Fibroblast of villous mesenchyme (primary cell): ENCODE measurements around the gene RAX2. TPM values are rescaled to one million over a fixed set of nuclear protein-coding genes. Genes with fewer than 3 reads are reported as not detected.
A peak's percentile ranks its signal among the peaks of the same experiment; 100 is the strongest.

Experiments
- DNase-seq: peaks from one replicate; pipeline ENCODE4 v3.0.0-alpha.2; 2010; ENCODE audit warnings: low read depth
- H3K4me3 ChIP-seq: 2 replicates; pipeline ENCODE4 v1.5.1; 2011; ENCODE audit warnings: low read depth, mild to moderate bottlenecking, low read length
- small RNA-seq: library from RNA; depleted of rRNA; stranded (forward); fragments of <200 nt; gene quantifications from one replicate; pipeline ENCODE3, GENCODE V24; 2012
- total RNA-seq: library from RNA; depleted of rRNA; stranded (reverse); fragments of >200 nt; gene quantifications from 2 replicates; pipeline ENCODE4 v1.2.3, GENCODE V29; 2012
- TF ChIP-seq, protein P1 (sequence below): IDR thresholded peaks from 2 replicates; pipeline ENCODE4 v1.5.1; 2012; ENCODE audit warnings: low read depth, mild to moderate bottlenecking, low read length; ENCODE audit not compliant: insufficient read depth

Gene RAX2
- total RNA-seq, 1 donor = not detected

DNA sequence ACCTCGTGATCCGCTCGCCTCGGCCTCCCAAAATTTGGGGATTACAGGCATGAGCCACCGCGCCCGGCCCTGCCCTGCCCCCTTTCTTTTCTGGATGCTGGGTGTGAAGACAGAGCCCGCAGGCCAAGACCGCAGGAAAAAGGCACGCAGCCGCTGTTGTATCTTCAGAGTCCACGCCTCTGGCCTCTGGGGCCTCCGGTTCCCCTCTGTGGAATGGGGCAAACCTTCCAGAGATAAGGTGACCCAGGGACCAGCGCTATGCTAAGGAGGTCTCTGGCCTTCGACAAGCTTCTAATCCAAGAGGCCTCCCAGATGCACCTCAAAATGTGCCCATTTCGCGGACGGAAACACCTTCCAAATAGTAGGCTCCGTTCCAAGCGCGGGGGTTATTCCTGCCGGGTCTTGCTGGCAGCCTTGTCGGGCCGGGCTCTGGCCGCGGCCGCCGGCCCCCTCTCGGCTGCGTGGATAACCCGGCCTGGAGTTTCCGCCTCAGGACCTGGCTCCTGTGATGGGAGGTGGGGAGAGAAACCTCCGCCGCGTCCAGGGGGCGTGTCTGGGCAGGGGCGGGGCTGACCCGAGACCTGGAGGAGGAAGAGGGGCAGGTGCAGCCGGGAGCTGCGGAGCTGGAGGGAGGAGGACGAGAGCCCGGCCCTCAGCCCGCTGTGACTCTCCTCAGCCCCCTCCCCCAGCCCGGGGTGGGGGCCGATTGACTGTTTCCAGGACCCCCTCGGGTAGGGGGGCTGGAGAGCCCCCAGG is 50.7 kb downstream of the RAX2 start:
- TF ChIP-seq, protein P1, sequence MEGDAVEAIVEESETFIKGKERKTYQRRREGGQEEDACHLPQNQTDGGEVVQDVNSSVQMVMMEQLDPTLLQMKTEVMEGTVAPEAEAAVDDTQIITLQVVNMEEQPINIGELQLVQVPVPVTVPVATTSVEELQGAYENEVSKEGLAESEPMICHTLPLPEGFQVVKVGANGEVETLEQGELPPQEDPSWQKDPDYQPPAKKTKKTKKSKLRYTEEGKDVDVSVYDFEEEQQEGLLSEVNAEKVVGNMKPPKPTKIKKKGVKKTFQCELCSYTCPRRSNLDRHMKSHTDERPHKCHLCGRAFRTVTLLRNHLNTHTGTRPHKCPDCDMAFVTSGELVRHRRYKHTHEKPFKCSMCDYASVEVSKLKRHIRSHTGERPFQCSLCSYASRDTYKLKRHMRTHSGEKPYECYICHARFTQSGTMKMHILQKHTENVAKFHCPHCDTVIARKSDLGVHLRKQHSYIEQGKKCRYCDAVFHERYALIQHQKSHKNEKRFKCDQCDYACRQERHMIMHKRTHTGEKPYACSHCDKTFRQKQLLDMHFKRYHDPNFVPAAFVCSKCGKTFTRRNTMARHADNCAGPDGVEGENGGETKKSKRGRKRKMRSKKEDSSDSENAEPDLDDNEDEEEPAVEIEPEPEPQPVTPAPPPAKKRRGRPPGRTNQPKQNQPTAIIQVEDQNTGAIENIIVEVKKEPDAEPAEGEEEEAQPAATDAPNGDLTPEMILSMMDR = no peak
- DNase-seq = peak; percentile 81
- peak overlapping the region; percentile 23 for H3K4me3 ChIP-seq

DNA sequence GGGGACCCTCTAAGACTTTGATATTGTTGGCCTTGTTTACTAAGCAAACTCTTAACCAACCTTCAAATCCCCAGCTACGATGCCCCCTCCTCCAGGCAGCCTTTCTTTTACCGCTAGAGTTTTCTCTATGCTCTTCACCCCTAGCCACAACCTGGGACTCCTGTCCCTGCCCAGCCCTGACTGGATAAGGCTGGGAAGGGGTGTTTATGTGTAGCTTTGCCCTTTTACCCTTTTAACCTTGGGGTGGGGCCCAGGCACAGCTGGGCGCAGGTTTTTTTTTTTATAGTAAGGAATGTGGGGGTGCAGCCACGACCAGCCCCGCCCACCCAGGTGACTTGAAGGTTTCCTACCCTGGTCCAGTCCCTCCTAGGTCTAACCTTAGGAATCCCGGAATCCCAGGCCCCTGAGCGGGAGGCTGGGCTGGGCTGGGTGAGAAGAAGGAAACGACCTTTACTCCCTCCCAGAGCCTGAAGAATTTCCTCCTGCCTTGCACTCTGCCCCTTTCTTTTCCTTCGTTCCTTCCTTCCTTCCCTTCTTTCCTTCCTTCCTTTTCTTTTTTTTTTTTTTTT is 51.6 kb downstream of the RAX2 start:
- TF ChIP-seq, protein P1 = no peak
- no peak for DNase-seq
- no peak overlapping the region for H3K4me3 ChIP-seq

DNA sequence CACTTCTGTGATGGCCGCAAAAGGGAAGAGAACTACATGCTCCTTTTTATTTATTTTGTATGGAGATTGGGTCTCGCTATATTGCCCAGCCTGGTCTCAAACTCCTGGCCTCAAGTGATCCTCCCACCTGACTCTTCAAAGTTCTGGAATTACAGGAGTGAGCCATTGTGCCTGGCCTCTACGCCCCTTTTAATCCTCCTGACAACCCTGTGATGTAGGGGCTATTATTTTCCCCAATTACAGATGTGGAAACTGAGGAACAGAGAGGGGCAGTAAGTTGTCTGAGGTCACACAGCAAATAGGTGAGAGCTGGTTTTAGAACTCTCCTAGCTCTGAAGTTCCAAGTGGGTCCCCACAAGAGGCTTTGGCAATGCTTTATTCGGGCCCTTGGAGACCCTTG is 52.2 kb downstream of the RAX2 start:
- DNase-seq = no peak
- H3K4me3 ChIP-seq = no peak overlapping the region
- TF ChIP-seq, protein P1 = no peak

Small RNA genes within 50 kb of the gene (small RNA-seq; reads per million reads assigned to genes)
- gene AC005777.1 = not detected

Other genes with a start within 250 kb of the RAX2 start
- gene TEKTIP1, start 233.1 kb downstream of the RAX2 start, total RNA-seq = not detected in 2 replicates
- gene MFSD12, start 214.6 kb downstream of the RAX2 start, total RNA-seq = 137 and 139 TPM in 2 replicates
- gene HMG20B, start 199.3 kb downstream of the RAX2 start, total RNA-seq = 72.5 and 124 TPM in 2 replicates
- gene GIPC3, start 186.8 kb downstream of the RAX2 start, total RNA-seq = 0.32 and 0.43 TPM in 2 replicates
- 4.3 and 4.8 TPM in 2 replicates for gene TBXA2R, start 165.4 kb downstream of the RAX2 start, total RNA-seq
- 17.7 and 24.8 TPM in 2 replicates for gene CACTIN, start 145.4 kb downstream of the RAX2 start, total RNA-seq
- gene PIP5K1C, start 71.8 kb downstream of the RAX2 start, total RNA-seq = 40.6 and 46.2 TPM in 2 replicates
- not detected in 2 replicates for gene TJP3, start 63.8 kb downstream of the RAX2 start, total RNA-seq
- 19.4 and 22.2 TPM in 2 replicates for gene APBA3, start 10.5 kb downstream of the RAX2 start, total RNA-seq
- 48.4 and 64.1 TPM in 2 replicates for gene MRPL54, start 9.5 kb downstream of the RAX2 start, total RNA-seq
- gene MATK, start 14.2 kb upstream of the RAX2 start, total RNA-seq = not detected in 2 replicates
- not detected in 2 replicates for gene ZFR2, start 96.8 kb upstream of the RAX2 start, total RNA-seq
- 0.32 and 0.43 TPM in 2 replicates for gene ATCAY, start 108.5 kb upstream of the RAX2 start, total RNA-seq
- gene NMRK2, start 160.8 kb upstream of the RAX2 start, total RNA-seq = not detected in 2 replicates
- gene DAPK3, start 198.9 kb upstream of the RAX2 start, total RNA-seq = 209 and 213 TPM in 2 replicates
- 1,931 and 1,932 TPM in 2 replicates for gene EEF2, start 213.2 kb upstream of the RAX2 start, total RNA-seq
- gene PIAS4, start 235.5 kb upstream of the RAX2 start, total RNA-seq = 17.3 and 26.7 TPM in 2 replicates